CD4-positive, alpha-beta T cell (primary cell): ENCODE data around the gene SLC12A5. TPM values are rescaled to one million over a fixed set of nuclear protein-coding genes. Genes with fewer than 3 reads are reported as not detected.

Source experiments
- ATAC-seq: fragments of 200-7000 bp; cut with Tn5 transposase; one replicate; pipeline ENCODE4 v1.10.0; 2022; ENCODE audit warnings: mild to moderate bottlenecking; ENCODE audit not compliant: poor library complexity
- CTCF ChIA-PET: fragments of 350-600 bp; sonication (Branson Sonifier 250); formaldehyde crosslinking; loops from one replicate; lab custom pipeline; 2021; ENCODE audit warnings: antibody characterized with exemption, inconsistent platforms; lab: Charles Lee
- POLR2A ChIA-PET: fragments of 350-600 bp; sonication (Branson Sonifier 250); formaldehyde crosslinking; loops from one replicate; lab custom pipeline; 2021; ENCODE audit warnings: antibody characterized with exemption, inconsistent platforms; lab: Charles Lee
- DNase-seq, 14 experiments: peaks; one replicate each; pipeline ENCODE4 v3.0.0-alpha.2; 2013 to 2020; ENCODE audit warnings: mixed read lengths in 2 of 14
- H3K27ac ChIP-seq, 2 donors: one replicate each; pipeline versions ENCODE4 v1.5.1 to v1.7.0; 2013; ENCODE audit warnings: low read length in 2 of 2, low read depth in 1 of 2, mild to moderate bottlenecking in 1 of 2
- H3K27me3 ChIP-seq, 2 experiments: 1 replicate in 1 of 2; 2 replicates in 1 of 2; pipeline versions ENCODE4 v1.6.1 to v1.7.0; 2013; ENCODE audit warnings: low read length in 2 of 2, control low read depth in 1 of 2, mild to moderate bottlenecking in 1 of 2, moderate library complexity in 1 of 2; ENCODE audit not compliant: insufficient read depth in 2 of 2, control insufficient read depth in 1 of 2
- H3K36me3 ChIP-seq: one replicate; pipeline ENCODE4 v1.6.1; 2013; ENCODE audit warnings: low read length, control low read depth; ENCODE audit not compliant: insufficient read depth
- H3K4me1 ChIP-seq: one replicate; pipeline ENCODE4 v1.6.1; 2013; ENCODE audit warnings: low read length, control low read depth; ENCODE audit not compliant: insufficient read depth
- H3K4me3 ChIP-seq: one replicate; pipeline ENCODE4 v1.5.1; 2013; ENCODE audit warnings: mild to moderate bottlenecking, low read length, moderate library complexity
- H3K9me3 ChIP-seq, 2 experiments: 1 replicate in 1 of 2; 2 replicates in 1 of 2; pipeline versions ENCODE4 v1.6.1 to v1.7.0; 2013; ENCODE audit warnings: low read length in 2 of 2, mild to moderate bottlenecking in 2 of 2, control low read depth in 1 of 2, moderate library complexity in 1 of 2; ENCODE audit not compliant: control insufficient read depth in 1 of 2, insufficient read depth in 1 of 2
- H3K27ac Mint-ChIP-seq: one replicate; pipeline ENCODE4 v1.8.0; 2020; ENCODE audit warnings: mixed read lengths
- H3K27me3 Mint-ChIP-seq: one replicate; pipeline ENCODE4 v1.8.0; 2021; ENCODE audit warnings: mixed read lengths
- H3K36me3 Mint-ChIP-seq: one replicate; pipeline ENCODE4 v1.8.0; 2021; ENCODE audit warnings: low read depth, mixed read lengths
- H3K4me1 Mint-ChIP-seq: one replicate; pipeline ENCODE4 v1.8.0; 2021; ENCODE audit warnings: low read depth, mixed read lengths
- H3K4me3 Mint-ChIP-seq: one replicate; pipeline ENCODE4 v1.8.0; 2020; ENCODE audit warnings: mild to moderate bottlenecking, mixed read lengths
- H3K9me3 Mint-ChIP-seq: one replicate; pipeline ENCODE4 v1.8.0; 2020; ENCODE audit warnings: mixed read lengths
- CTCF ChIP-seq: fragments of 200-600 bp; IDR thresholded peaks from one replicate; pipeline ENCODE4 v1.8.0; 2022; ENCODE audit warnings: antibody characterized with exemption, mild to moderate bottlenecking
- intact Hi-C, 2 experiments: fragments of 100-400 bp; cut with DNase I in 1 of 2; cut with micrococcal nuclease in 1 of 2; formaldehyde crosslinking; loops; one replicate each; pipeline versions ENCODE4 v1.15.1 to v1.9.0; 2023 to 2025; cut with DNase I, micrococcal nuclease
- total RNA-seq, 174 experiments: library from RNA in 2 of 174; stranded (reverse) in 2 of 174; gene quantifications; one replicate each; pipeline ENCODE4 v1.2.3 and lab custom pipeline; 2021 to 2026

SLC12A5 gene
- total RNA-seq, 2 experiments from 2014 or later = 1.3 to 2.4 TPM

GRCh38 chr20:45999557-46000261 is 29.3 kb upstream of the SLC12A5 start:
- POLR2A ChIA-PET = interaction anchor here (1.0 to 2.3 kb wide), 2 partner anchors 12 to 28 kb away, joined by 5 to 8 read pairs; partner anchors contain the start of gene ZNF335

GRCh38 chr20:46000262-46000996 is 28.6 kb upstream of the SLC12A5 start:
- Histone ChIP-seq H3K27me3 (no peaks in the 10 kb centered on the region), H3K4me1 (peaks cover 79% of the 10 kb centered on the region), H3K9me3 (no peaks in the 10 kb centered on the region), H3K27ac (no peak overlapping the region), H3K36me3 (no peaks in the 10 kb centered on the region), H3K4me3 (no peak overlapping the region)
- ATAC-seq = peak; percentile 43
- intact Hi-C loops = loop anchor here in 1 of 2 experiments (1.0 kb wide), 1 partner anchor 10 kb away; no protein-coding TSS in a partner anchor
- no peaks in the 10 kb centered on the region for H3K36me3 Mint-ChIP-seq
- H3K27me3 Mint-ChIP-seq = peaks cover 4% of the 10 kb centered on the region
- DNase-seq = peak in 4 of 14 experiments; percentile 23 to 48 (median 40)
- peak overlapping the region; percentile 37 for H3K27ac Mint-ChIP-seq
- H3K4me1 Mint-ChIP-seq = peaks cover 79% of the 10 kb centered on the region
- CTCF ChIA-PET = interaction anchor here (4.0 to 4.3 kb wide), 2 partner anchors 13 kb away, joined by 13 to 20 read pairs; no protein-coding TSS in a partner anchor
- no peak for TF ChIP-seq CTCF
- H3K4me3 Mint-ChIP-seq = peak overlapping the region; percentile 66
- POLR2A ChIA-PET = interaction anchor here (2.3 kb wide), 1 partner anchor 29 kb away, joined by 8 read pairs; the partner anchor contains the start of gene ZNF335
- H3K9me3 Mint-ChIP-seq = no peaks in the 10 kb centered on the region

More at GRCh38 chr20:45999557-46000261, 29.3 kb upstream of the SLC12A5 start:
- H3K36me3 ChIP-seq = no peaks in the 10 kb centered on the region
- H3K4me1 ChIP-seq = peaks cover 79% of the 10 kb centered on the region
- H3K4me3 ChIP-seq = no peak overlapping the region
- no peaks in the 10 kb centered on the region for H3K9me3 ChIP-seq
- peaks cover 79% of the 10 kb centered on the region for H3K4me1 Mint-ChIP-seq
- ATAC-seq (no peak), DNase-seq (no peak)
- H3K4me3 Mint-ChIP-seq = peak overlapping the region; percentile 25
- H3K36me3 Mint-ChIP-seq = no peaks in the 10 kb centered on the region
- H3K27ac Mint-ChIP-seq = no peak overlapping the region
- no peaks in the 10 kb centered on the region for H3K9me3 Mint-ChIP-seq
- no peak overlapping the region for H3K27ac ChIP-seq
- no peaks in the 10 kb centered on the region for H3K27me3 Mint-ChIP-seq
- TF ChIP-seq CTCF = no peak
- H3K27me3 ChIP-seq = no peaks in the 10 kb centered on the region
- CTCF ChIA-PET = interaction anchor here (4.0 to 4.3 kb wide), 2 partner anchors 12 to 14 kb away, joined by 13 to 20 read pairs; no protein-coding TSS in a partner anchor
- intact Hi-C loops = loop anchor here in 1 of 2 experiments (1.0 kb wide), 1 partner anchor 11 kb away; no protein-coding TSS in a partner anchor

- Histone ChIP-seq H3K27ac (no peak overlapping the region), H3K36me3 (no peaks in the 10 kb centered on the region), H3K4me3 (no peak overlapping the region), H3K27me3 (no peaks in the 10 kb centered on the region), H3K9me3 (no peaks in the 10 kb centered on the region), H3K4me1 (peaks cover 86% of the 10 kb centered on the region)
- H3K36me3 Mint-ChIP-seq = no peaks in the 10 kb centered on the region
- ChIA-PET POLR2A (no interaction called here), CTCF (interaction anchor here (4.0 to 4.3 kb wide), 2 partner anchors 12 to 14 kb away, joined by 13 to 20 read pairs; no protein-coding TSS in a partner anchor)
- no peak for TF ChIP-seq CTCF
- H3K9me3 Mint-ChIP-seq = no peaks in the 10 kb centered on the region
- H3K27ac Mint-ChIP-seq = no peak overlapping the region
- ATAC-seq = no peak
- no peak for DNase-seq
- H3K27me3 Mint-ChIP-seq = peaks cover 4% of the 10 kb centered on the region
- peaks cover 83% of the 10 kb centered on the region for H3K4me1 Mint-ChIP-seq
- no peak overlapping the region for H3K4me3 Mint-ChIP-seq
- intact Hi-C loops = no loop called here
These were observed 27.5 kb upstream of the SLC12A5 start for GRCh38 chr20:46001498-46001897.
